OCI-LY3 (cell line): ENCODE measurements around the gene ID1.
A peak's percentile ranks its signal among the peaks of the same experiment; 100 is the strongest.
"Not testable (repeated sequence)": the region's sequence is repeated elsewhere in the genome, so short reads cannot be mapped to it uniquely, and the experiment has no call there.

Source experiments
- H2AFZ ChIP-seq: fragments of 200-600, 300-600 bp; shearing (Covaris generic); 2 replicates; pipeline ENCODE4 v1.6.0; 2014; ENCODE audit warnings: antibody characterized with exemption, low read depth, low read length
- H3K27ac ChIP-seq: fragments of 200-600, 300-600 bp; sonication (generic); 2 replicates; pipeline ENCODE4 v1.5.1; 2014; ENCODE audit warnings: mild to moderate bottlenecking, low read length, moderate library complexity, mixed read lengths
- H3K27me3 ChIP-seq: fragments of 200-600, 300-600 bp; sonication (generic); 2 replicates; pipeline ENCODE4 v1.6.1; 2014; ENCODE audit warnings: low read depth, low read length, mixed read lengths
- H3K36me3 ChIP-seq: fragments of 200-600, 300-600 bp; sonication (generic); replicated peaks from 2 replicates; pipeline ENCODE3; 2014; ENCODE audit warnings: low read depth, low read length, mixed read lengths
- H3K4me1 ChIP-seq: fragments of 300-600, 200-600 bp; sonication (generic); 2 replicates; pipeline ENCODE4 v1.6.1; 2014; ENCODE audit warnings: low read length, mixed read lengths
- H3K4me2 ChIP-seq: fragments of 200-600, 300-600 bp; sonication (generic); 2 replicates; pipeline ENCODE4 v1.6.1; 2014; ENCODE audit warnings: low read length, mixed read lengths
- H3K4me3 ChIP-seq: fragments of 300-600, 200-600 bp; sonication (generic); 2 replicates; pipeline ENCODE4 v1.5.1; 2014; ENCODE audit warnings: antibody characterized with exemption, mild to moderate bottlenecking, low read length, moderate library complexity
- H3K79me2 ChIP-seq: fragments of 300-600, 200-600 bp; shearing (Covaris generic); 2 replicates; pipeline ENCODE4 v1.6.1; 2014; ENCODE audit warnings: mild to moderate bottlenecking, low read length, mixed read lengths
- H3K9ac ChIP-seq: fragments of 300-600, 200-600 bp; shearing (Covaris generic); 2 replicates; pipeline ENCODE4 v1.6.0; 2014; ENCODE audit warnings: mild to moderate bottlenecking, low read length, moderate library complexity
- H3K9me3 ChIP-seq: fragments of 200-600, 300-600 bp; shearing (Covaris generic); 2 replicates; pipeline ENCODE4 v1.6.1; 2014; ENCODE audit warnings: low read length, mixed read lengths; ENCODE audit not compliant: insufficient read depth
- H4K20me1 ChIP-seq: fragments of 200-600, 300-600 bp; sonication (generic); 2 replicates; pipeline ENCODE4 v1.6.1; 2016; ENCODE audit warnings: low read length, mixed read lengths; ENCODE audit not compliant: insufficient read depth
- CTCF ChIP-seq: fragments of 200-600, 300-600 bp; sonication (generic); IDR thresholded peaks from 2 replicates; pipeline ENCODE4 v1.5.1; 2014; ENCODE audit warnings: antibody characterized with exemption, low read length, low read depth
- EZH2phosphoT487 ChIP-seq: fragments of 200-600 bp; shearing (Covaris generic); IDR thresholded peaks from 2 replicates; pipeline ENCODE4 v1.6.1; 2018; ENCODE audit warnings: antibody characterized with exemption, mixed run types, low read depth

The ID1 gene

GRCh38 chr20:31608251-31608945, 3.3 kb downstream of the ID1 start:
- H3K79me2 ChIP-seq, result no peaks in the 10 kb centered on the region
- H2AFZ ChIP-seq, result no peak overlapping the region
- TF ChIP-seq EZH2phosphoT487, result no peak
- TF ChIP-seq CTCF, result no peak
- H3K9ac ChIP-seq, result no peak overlapping the region
- no peak overlapping the region for H3K27ac ChIP-seq
- H3K36me3 ChIP-seq, result no peaks in the 10 kb centered on the region
- H3K9me3 ChIP-seq, result no peaks in the 10 kb centered on the region
- peaks cover 18% of the 10 kb centered on the region for H3K4me1 ChIP-seq
- no peak overlapping the region for H3K4me3 ChIP-seq
- no peaks in the 10 kb centered on the region for H4K20me1 ChIP-seq
- H3K4me2 ChIP-seq, result no peak overlapping the region
- H3K27me3 ChIP-seq, result peaks cover 22% of the 10 kb centered on the region; the same call in 1 of the 2 replicates

- peak overlapping the region; percentile 41; the same call in 1 of the 2 replicates for H3K9ac ChIP-seq
- peak overlapping the region; percentile 85; the same call in 1 of the 2 replicates for H2AFZ ChIP-seq
- H3K9me3 ChIP-seq, result not testable (repeated sequence)
Measured at GRCh38 chr20:31612271-31612640, 7.2 kb downstream of the ID1 start.

GRCh38 chr20:31615416-31615815, 10.3 kb downstream of the ID1 start:
- H3K9ac ChIP-seq, result no peak overlapping the region
- no peaks in the 10 kb centered on the region for H4K20me1 ChIP-seq
- peaks cover 3% of the 10 kb centered on the region; the same call in 1 of the 2 replicates for H3K4me1 ChIP-seq
- H3K9me3 ChIP-seq, result no peaks in the 10 kb centered on the region
- H3K4me3 ChIP-seq, result no peak overlapping the region
- H3K36me3 ChIP-seq, result no peaks in the 10 kb centered on the region
- H3K27me3 ChIP-seq, result peaks cover 7% of the 10 kb centered on the region; the same call in 1 of the 2 replicates
- TF ChIP-seq CTCF, result no peak
- no peak for TF ChIP-seq EZH2phosphoT487
- H3K27ac ChIP-seq, result no peak overlapping the region
- no peaks in the 10 kb centered on the region for H3K79me2 ChIP-seq
- no peak overlapping the region for H2AFZ ChIP-seq
- H3K4me2 ChIP-seq, result no peak overlapping the region

More at GRCh38 chr20:31612271-31612640, 7.2 kb downstream of the ID1 start:
- peak overlapping the region; percentile 66 for H3K4me3 ChIP-seq
- peak overlapping the region; percentile 78 for H3K4me2 ChIP-seq
- not testable (repeated sequence) for H3K36me3 ChIP-seq, H3K79me2 ChIP-seq, H3K27ac ChIP-seq, H3K4me1 ChIP-seq, H4K20me1 ChIP-seq, H3K27me3 ChIP-seq

GRCh38 chr20:31617432-31618104, 12.5 kb downstream of the ID1 start:
- Histone ChIP-seq H2AFZ (no peak overlapping the region), H3K4me3 (no peak overlapping the region), H3K9ac (no peak overlapping the region), H3K27me3 (peaks cover 7% of the 10 kb centered on the region; the same call in 1 of the 2 replicates), H4K20me1 (no peaks in the 10 kb centered on the region), H3K4me1 (peaks cover under 1% of the 10 kb centered on the region; the same call in 1 of the 2 replicates), H3K9me3 (no peaks in the 10 kb centered on the region), H3K36me3 (no peaks in the 10 kb centered on the region), H3K4me2 (no peak overlapping the region), H3K79me2 (no peaks in the 10 kb centered on the region), H3K27ac (no peak overlapping the region)
- TF ChIP-seq CTCF (no peak), EZH2phosphoT487 (no peak)
